Retina (tissue), 1 donor: ENCODE results near the gene ECT2.
"Not testable (repeated sequence)": the region's sequence is repeated elsewhere in the genome, so short reads cannot be mapped to it uniquely, and the experiment has no call there.

Experiments
- DNase-seq: peaks from one replicate; pipeline ENCODE4 v3.0.0-alpha.2; 2016

ECT2 gene

DNA sequence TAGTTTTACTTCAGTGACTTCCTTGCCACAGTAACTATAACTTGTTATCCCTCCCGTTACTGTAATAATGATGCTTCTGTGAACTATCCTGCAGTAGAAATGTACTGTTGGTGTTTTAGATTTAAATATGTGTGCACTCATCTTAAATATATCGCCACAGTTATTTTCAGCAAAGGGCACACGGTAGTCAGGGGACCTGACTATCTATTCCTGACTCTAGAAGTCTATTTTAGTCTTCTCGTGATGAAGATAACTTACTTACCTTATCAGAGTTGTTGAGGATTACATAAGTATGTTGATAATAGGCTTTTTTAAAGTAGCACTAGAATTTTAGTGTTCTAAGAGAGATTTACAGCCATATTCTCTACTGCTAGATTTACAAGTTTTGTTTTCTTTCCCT is 65.3 kb downstream of the ECT2 start:
- no peak for DNase-seq

DNA sequence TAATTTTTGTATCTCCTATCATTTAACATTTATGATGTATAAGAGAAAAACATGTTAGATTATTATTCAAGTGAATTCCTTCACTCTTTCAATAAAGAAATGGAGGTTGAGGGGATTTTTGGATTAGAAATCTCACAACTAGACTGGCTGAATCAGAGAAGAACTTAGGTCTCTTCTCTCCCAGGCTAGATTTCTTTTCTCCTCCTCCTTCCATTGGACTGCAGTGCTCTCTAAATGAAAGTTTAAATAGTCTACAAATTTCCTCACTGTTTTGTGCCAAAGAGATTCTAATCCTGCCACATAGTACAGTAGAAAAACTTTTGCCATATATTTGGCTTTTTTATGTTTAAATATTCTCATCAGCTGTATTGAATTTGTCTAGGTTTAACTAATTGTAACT is 65.8 kb downstream of the ECT2 start:
- no peak for DNase-seq

DNA sequence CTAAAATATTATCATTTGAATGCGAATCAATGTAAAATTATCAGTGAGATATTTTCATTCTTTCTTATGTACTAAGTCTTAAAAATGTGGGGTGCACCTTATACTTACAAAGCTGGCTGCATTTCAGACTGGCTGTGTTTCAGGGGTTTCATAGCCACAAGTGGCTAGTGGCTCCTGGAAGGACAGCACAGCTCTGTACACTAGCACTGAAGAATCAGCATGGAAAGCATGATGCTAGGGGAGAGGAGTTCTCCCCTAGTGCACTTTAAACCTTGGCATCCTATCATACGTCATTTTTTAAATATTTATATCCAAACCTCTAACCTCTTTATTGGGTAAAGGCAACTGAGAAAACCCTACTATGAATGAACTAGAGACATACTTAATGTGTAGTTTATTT is 66.4 kb downstream of the ECT2 start:
- no peak for DNase-seq

DNA sequence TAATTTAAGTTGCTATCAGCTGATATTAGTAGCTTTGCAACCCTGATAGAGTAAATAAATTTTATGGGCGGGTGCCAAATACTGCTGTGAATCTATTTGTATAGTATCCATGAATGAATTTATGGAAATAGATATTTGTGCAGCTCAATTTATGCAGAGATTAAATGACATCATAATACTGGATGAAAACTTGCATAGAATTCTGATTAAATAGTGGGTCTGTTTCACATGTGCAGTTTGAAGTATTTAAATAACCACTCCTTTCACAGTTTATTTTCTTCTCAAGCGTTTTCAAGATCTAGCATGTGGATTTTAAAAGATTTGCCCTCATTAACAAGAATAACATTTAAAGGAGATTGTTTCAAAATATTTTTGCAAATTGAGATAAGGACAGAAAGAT is 70.0 kb downstream of the ECT2 start:
- DNase-seq, result no peak

DNA sequence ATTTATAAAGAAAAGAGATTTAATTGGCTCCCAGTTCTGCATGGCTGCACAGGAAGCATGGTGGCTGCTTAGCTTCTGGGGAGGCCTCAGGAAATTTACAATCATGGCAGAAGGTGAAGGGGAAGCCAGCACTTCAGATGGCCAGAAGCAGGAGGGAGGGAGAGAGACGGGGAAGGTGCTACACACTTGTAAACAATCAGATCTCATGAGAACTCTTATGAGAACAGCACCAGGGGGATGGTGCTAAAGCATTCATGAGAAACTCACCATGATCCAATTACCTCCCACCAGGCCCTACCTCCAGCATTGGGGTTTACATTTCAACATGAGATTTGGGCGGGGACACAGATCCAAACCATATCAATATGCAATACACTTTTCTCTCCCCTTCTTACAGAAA is 73.7 kb downstream of the ECT2 start:
- no peak for DNase-seq

DNA sequence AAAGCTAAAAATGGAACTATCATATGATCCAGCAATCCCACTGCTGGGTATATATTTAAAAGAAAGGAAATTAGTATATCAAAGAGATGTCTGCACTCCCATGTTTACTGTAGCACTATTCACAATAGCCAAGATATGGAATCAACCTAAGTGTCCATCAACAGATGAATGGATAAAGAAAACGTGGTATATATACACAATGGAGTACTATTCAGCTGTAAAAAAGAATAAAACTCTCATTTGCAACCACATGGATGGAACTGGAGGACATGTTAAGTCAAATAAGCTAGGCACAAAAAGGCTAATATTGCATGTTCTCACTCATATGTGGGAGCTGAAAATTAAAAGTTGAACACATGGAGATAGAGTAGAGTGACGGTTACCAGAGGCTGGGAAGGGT is 76.7 kb downstream of the ECT2 start:
- not testable (repeated sequence) for DNase-seq

DNA sequence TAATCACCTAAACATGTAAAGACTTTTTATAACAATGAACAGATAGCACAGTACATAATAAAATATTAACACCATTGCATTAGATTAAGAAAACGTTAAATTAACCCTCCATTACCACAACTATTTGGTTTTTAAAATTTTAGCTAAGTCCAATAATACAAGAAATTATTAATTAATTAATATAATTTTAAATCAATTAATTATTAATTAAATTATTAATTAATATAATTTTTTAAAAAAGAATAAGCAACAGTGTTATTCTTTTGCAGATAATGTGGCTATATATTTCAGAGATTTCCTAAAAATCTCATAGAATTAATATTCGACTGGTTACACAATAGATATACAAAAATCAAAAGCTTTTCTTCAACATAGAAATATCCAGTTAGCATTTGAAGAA is 82.5 kb downstream of the ECT2 start:
- no peak for DNase-seq

DNA sequence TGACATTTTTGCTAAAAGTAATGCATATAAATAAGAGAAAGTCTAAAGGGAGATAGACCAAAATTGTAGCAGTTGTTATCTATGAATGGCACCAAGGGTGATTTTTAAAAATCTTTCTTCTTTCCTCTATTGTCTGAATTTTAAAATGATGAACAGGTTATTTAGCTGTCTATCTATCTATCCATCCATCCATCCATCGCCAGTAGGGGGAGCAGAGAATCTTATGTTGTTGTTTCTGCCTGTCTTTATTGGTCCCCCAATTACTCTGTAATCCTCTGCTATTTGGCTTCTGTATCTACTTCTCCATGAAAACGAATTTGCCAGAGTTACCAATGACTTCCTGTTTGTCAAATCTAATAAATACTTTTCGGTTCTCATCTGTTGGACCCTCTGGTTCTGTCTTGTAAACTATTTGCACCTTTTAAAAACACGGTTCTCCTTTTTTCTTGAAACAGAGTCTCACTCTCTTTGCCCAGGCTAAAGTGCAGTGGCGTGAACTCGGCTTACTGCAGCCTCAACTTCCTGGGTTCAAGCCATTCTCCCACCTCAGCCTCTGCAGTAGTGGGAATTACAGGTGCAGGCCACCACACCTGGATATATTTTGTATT is 86.0 kb downstream of the ECT2 start:
- DNase-seq, result no peak

DNA sequence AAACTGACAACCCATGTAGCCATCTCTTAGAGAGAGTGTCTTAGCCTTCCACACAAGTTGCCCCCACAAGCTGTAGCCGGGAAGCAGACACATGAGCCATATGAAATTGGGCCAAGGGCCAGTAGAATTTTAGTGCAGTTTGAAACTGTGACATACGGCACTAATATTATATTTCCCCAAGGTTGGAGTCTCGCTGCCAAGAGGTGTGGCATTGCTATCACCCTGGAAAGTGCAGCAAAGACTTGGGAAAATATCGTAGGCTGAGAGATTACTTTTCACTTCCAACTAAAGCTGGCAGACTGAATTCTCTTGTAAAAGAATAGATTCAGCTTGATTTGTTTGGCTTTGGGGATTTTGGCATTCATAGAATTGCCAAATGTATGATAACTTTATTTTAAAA is 89.2 kb downstream of the ECT2 start:
- no peak for DNase-seq

DNA sequence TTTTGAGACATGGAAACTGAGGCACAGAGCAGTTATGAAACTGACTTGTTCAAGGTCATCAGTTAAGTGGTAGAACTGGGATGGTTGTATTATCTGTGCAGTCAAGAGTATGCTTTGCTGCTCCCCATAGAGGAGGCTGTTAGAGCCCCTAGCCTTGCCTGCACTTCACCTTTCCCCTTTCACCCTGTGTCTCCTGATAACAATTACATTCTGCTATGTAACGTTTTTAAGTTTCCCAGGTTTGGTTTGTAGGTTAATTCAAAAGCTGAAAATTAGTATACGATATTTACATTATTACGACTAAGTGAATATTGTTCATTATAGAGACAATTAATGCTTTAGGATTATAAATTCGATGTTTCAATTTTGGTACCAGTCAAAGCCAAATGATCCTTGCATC is 89.9 kb downstream of the ECT2 start:
- DNase-seq, result no peak

DNA sequence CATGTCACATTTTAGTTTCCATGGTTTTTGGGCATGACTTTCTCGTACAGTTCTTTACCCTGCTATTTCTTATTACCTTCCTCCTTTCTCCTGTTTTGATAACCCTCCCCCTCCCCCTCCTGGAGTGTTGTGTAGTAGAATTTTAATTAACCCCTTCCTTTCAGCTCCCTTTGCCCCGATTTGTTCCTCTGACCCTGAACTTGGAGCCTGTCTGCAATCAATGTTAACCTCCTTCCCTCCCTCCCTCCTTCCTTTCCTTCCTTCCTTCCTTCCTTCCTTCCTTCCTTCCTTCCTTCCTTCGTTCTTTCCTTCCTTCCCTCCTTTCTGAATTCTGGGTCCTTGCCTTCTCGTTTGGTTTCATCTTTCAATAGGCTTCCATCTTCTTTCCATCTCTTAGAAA is 90.4 kb downstream of the ECT2 start:
- no peak for DNase-seq

DNA sequence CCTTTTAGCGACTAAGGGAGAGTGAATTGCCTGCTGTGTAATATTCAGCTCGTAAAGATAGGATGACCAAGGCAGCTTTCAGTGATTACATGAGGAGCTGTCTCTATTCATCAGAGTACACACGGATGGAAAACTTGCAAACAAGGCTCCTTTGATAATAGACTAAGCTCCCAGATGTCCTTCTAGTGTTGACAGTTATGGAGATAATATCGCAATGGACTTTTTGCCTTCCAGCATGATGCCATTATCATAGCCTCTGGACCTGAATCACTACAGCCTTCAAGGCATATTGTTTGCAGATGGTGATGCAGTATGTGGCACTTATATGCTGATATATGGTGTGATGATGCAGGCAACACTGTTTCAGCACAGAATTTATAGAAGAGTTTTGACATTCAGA is 93.9 kb downstream of the ECT2 start:
- DNase-seq, result peak; percentile 24

DNA sequence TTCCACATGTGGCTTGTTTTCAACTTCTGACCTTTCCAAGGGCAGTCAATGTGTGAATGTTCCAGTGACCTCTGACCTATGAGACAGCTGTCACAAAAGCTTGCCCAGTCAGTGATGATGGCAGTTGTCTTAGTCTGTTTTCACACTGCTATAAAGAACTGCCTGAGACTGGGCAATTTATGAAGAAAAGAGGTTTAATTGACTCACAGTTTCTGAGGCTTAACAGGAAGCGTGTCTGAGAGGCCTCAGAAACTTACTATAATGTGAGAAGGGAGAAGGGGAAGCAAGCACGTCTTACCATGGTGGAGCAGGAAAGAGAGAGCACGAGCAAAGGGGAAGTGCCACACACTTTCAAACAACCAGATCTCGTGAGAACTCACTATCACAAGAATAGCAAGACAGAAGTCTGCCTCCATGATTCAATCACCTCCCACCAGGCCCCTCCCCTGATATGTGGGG is 95.6 kb downstream of the ECT2 start:
- peak; percentile 29 for DNase-seq

DNA sequence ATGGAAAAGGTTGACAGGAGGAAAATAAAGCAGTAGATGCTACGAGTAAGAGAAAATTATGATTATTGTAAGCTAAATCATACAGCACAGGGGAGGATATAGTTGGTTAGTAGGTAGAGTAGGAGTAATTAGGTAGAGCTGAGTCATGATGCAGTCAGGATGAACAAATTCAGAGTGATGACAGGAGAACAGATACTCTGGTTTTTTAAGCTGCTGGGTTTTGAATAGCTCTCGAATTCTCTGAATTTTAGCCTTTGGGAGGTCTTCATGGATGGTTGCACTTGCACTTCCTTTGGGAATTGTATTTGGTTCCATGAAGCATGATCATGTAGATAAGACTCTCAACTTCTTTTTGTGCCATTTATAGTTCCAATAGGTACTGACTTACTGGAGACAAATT is 96.2 kb downstream of the ECT2 start:
- peak; percentile 12 for DNase-seq

DNA sequence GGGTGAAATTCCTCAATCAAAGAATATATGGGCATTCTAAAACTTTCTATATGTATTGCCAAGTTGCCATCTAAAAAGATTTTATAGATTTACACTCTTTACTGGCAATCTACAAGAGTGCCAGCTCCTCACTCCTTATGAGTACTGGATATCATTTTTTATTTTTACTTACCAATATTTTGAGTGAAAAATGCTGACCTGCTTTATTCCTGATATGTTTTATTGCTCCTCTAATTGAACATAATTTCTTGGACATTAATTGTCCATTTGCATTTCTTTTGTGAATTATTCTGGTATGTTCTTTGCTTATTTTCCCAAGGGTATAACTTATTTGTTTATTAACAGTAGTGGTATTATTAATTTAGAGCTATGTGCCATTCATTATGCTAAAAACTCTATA is 96.8 kb downstream of the ECT2 start:
- no peak for DNase-seq

DNA sequence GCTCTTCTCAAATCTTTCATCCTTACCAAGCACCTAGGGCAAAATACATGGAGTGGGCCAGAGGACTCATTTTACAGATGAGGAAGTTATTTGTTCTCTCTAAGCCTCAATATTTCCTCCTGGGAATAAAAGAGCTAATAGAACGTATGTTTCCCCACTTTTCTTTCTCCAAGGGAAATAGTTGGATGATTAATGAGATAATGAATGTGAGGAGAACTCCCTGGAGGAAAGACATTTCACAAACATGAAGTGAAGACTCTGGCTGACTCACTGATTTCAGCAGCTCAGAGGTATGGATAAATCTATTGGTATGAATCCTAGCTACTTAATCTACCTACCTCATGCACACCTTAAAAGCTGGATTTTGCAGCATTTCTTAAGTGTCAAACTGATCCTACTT is 98.4 kb downstream of the ECT2 start:
- no peak for DNase-seq

DNA sequence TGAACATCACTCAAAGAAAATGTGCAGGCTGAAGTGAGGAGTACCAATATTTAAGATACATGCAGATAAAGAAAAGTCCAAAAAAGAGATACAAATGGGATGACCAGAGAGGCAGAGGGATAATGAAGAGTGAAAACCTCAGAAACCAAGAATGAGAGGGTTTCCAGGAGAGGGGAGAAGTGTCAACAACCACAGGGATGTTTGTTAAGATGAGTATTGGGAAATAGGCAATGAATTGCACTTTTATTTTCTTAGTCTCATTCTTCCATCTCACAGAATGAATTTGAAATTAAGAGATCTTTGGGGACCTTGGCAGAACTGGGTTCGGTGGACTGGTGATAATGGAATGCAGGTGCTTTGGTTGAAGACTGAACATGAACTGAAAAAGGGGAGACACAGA is 102.5 kb downstream of the ECT2 start:
- DNase-seq, result no peak

DNA sequence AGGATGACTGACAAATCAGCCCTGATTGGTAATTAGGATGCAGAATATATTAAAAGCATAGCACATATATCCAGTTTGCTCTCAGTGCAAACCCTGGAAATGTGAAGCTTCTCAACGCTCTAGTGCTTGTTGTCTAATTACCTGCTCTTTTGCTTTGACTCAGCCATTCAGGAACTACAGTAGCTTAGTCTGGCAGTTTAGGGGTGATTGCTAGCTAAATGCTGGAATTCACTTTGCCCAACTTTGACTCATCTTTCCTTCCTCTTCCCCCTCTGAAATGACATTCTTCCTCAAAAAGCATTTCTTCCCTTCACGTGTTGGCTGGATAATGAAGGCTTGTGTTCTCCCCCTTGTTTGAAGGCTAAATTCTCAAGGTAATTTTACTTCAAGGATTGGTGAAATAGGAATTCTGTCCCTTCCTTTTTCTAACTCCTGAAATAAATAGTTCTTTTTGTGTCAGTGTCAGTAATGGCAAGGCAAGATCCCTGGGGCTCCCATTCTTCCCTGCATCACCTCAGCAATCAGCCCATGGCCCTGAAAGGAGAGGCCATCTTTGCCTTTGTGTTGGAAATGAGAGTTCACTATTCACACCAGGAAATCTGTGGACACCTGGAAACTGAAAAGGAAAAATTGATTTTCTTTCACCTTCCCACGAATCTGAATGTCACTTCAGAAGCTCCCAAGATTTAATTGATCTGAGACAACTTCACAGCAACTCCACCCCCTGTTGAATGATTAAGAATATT is 103.6 kb downstream of the ECT2 start:
- DNase-seq, result no peak

DNA sequence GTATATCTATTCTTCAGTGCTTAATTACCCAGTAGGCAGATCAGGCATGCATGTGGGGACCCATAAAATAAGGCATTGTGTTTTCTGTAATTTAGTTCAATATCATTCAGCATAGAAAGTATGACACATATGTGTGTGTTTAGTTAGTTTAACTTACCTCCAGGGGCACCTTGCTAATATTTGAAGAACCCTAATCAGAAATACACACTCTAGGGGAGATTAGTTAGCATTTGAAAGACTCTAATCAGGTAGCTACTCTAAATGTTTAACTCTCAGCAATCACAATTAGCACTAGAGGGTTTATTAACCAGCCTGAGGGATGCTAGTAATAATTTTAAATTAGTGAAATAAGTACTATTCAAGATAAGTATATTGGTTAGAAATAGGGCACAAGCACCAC is 104.5 kb downstream of the ECT2 start:
- no peak for DNase-seq

DNA sequence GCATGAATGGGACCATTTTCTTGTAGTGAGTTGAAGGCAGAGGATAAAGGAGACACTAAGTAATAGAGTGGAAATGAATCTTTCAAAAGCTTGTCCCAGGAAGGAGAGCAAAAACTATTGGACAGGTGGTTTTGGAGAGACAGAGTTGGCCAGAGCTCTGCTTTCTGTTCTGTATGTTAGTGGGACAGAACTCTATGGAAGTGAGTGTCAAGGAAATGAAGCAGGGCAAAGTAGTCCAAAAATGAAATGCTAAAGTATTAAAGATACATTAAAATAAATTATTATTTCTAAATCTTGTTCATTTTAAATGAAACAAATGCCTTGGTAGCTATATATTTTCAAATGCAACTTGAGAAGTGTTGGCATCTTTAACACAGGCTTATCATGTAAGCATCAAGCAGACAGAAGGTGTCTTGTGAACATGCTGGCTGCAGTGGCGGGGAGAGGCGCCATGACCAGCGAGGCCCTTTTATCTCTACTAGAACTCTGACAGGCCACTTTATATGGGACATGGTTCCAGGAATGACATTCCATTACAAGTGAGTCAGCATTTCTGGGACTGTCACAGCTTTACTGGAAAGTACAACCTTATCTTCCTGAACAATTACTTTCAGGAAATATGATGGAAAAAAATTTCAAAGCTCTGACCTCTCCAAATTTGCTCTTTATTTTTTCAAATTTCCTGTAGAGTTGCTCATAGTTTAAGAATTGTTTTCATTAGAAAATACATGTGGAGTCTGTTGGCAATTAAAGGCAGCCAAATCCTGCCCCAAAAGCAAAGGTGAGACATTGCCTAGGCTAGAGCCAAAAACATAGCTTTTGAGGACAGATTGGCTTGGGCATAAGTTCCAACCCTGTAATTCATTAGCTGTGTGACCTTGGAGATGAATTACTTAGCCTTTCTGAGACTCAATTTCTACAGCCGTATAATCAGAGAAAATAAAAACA is 106.5 kb downstream of the ECT2 start:
- DNase-seq, result no peak

DNA sequence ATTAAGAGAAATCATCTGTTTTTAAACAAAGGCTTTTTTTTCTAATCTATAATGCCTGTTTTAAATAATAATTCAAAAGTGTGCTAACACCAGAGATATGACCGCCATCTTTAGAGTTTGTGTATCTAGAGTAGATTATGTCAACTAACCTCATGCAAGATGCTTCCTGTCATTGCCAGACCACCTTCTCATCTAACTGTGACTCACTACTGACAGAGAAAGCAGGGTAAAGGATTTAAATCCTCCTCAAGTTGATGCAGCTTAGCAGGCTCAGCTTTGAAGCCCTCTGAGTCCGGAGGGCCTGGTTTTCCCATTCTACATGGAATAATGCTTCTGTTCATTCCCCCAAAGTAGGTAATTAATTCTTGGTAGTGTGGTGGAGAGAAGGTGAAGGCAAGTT is 108.5 kb downstream of the ECT2 start:
- no peak for DNase-seq

DNA sequence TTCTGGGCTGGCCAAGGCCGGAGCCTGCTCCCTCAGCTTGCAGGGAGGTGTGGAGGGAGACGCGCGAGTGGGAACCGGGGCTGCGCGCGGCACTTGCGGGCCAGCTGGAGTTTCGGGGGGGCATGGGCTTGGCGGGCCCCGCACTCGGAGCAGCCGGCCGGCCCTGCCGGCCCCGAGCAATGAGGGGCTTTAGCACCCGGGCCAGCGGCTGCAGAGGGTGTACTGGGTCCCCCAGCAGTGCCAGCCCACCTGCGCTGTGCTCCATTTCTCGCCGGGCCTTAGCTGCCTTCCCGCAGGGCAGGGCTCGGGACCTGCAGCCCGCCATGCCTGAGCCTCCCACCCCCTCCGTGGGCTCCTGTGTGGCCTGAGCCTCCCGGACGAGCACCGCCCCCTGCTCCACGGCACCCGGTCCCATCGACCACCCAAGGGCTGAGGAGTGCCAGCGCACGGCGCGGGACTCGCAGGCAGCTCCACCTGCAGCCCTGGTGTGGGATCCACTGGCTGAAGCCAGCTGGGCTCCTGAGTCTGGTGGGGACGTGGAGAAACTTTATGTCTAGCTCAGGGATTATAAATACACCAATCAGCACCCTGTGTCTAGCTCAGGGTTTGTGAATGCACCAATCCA is 116.3 kb downstream of the ECT2 start:
- not testable (repeated sequence) for DNase-seq

DNA sequence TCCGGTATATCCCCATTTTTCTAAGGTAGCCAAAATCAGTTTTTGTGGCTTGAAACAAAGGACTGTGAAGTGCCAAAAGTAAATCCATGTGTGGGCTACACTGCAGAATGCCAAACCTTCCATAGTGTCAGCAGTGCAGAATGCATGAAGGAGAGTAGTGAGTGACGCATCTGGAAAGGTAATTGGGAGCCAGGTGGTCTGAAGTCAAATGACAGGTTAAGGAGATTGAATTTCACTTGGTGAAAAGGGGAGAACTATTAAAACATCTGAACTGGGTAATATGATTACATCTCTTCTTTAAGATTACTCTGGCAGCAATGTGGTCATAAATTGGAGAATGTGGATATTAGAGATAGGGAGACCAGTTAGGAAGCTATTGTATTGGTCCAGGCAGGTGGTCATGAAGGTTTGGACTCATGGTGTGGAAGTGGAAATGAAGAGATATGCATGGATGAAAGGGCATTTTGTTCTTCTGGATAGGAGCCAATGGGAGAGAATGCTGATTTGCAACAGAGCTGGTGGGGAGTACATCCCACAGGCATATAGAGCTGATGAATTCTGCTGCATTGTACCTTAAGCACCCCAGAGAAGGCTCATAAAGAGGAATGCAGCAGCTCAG is 118.2 kb downstream of the ECT2 start:
- DNase-seq, result no peak
